Measurements from ENCODE around the gene RNF130. TPM values are rescaled to one million over a fixed set of nuclear protein-coding genes. Genes with fewer than 3 reads are reported as not detected.

The RNF130 gene
- total RNA-seq, 1 donor from 2014 or later: 10.0 TPM

GRCh38 chr5:180112181-180112861, 40.8 kb upstream of the RNF130 start:
- intact Hi-C loops (cut with micrococcal nuclease): no loop called here
- Mint-ChIP-seq H3K36me3 (ENCODE audit: low read depth) (no peaks in the 10 kb centered on the region), H3K27ac (no peak overlapping the region), H3K27me3 (ENCODE audit: low read depth) (no peaks in the 10 kb centered on the region), H3K4me3 (ENCODE audit: low read depth) (no peak overlapping the region), H3K9me3 (peaks cover 6% of the 10 kb centered on the region), H3K4me1 (ENCODE audit: low read depth) (no peaks in the 10 kb centered on the region)
- no peak for DNase-seq (ENCODE audit: low spot score)

DNA sequence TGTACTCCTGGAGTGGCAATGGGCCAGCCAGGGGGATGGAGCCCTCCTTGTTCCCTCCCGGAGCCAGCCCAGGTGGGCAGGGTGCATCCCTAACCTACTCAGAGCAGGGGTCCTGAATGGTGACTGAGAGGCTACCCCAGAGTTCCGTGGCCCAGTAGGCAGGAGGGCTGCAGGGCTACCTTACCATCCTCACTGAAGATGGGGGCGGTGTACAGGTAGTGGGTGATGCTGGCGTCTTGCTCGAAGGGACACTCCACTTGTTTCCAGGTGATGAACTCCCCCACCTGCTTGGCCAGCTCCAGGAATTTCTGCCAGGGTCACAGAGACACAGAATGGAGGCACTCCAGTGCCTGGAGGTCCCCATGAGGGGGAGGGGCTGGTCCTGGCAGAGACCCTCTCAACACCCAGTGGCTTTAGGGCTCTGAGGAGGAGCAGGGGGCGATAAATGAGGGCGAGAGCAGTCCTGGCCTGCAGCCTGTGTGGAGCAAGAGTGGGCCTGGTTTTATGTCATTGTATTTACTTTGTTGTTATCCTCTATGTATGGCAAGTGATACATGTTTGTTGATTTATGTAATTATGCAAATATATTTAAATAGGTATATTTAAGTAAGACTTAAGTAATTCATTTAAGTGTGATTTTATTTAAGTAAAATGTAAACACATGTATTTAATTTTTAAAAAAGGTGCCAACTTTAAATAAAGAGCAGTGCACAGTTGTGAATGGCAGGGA, 39.9 kb upstream of the RNF130 start:
- peaks cover 15% of the 10 kb centered on the region for H3K9me3 Mint-ChIP-seq
- H3K4me3 Mint-ChIP-seq (ENCODE audit: low read depth): no peak overlapping the region
- no peaks in the 10 kb centered on the region for H3K27me3 Mint-ChIP-seq (ENCODE audit: low read depth)
- DNase-seq (ENCODE audit: low spot score): no peak
- no peaks in the 10 kb centered on the region for H3K4me1 Mint-ChIP-seq (ENCODE audit: low read depth)
- intact Hi-C loops (cut with micrococcal nuclease): no loop called here
- H3K27ac Mint-ChIP-seq: no peak overlapping the region
- H3K36me3 Mint-ChIP-seq (ENCODE audit: low read depth): peaks cover 2% of the 10 kb centered on the region

- H3K36me3 Mint-ChIP-seq (ENCODE audit: low read depth): peaks cover 2% of the 10 kb centered on the region
- intact Hi-C loops (cut with micrococcal nuclease): no loop called here
- no peak overlapping the region for H3K4me3 Mint-ChIP-seq (ENCODE audit: low read depth)
- H3K27me3 Mint-ChIP-seq (ENCODE audit: low read depth): no peaks in the 10 kb centered on the region
- DNase-seq (ENCODE audit: low spot score): no peak
- no peak overlapping the region for H3K27ac Mint-ChIP-seq
- H3K4me1 Mint-ChIP-seq (ENCODE audit: low read depth): no peaks in the 10 kb centered on the region
- H3K9me3 Mint-ChIP-seq: peaks cover 19% of the 10 kb centered on the region
These were observed 38.4 kb upstream of the RNF130 start for GRCh38 chr5:180109920-180110319.

DNA sequence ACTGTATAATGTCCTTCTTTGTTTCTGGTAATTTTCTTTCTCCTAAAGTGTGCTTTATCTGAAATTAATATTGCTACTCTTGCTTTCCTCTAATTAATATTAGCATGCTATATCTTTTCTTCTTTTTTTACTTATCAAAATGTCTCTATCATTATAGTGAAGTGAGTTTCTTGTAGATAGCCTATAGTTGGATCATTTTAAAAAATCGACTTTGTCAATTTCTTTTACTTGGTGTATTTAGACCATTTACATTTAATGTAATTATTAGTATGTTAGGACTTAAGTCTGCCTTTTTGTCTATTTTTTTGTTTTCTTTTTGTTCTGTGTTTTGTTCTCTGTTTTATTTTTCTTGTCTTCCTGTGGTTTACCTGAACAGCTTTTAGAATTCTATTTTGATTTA, 35.4 kb upstream of the RNF130 start:
- intact Hi-C loops (cut with micrococcal nuclease): no loop called here

GRCh38 chr5:180105827-180106312, 34.3 kb upstream of the RNF130 start:
- no peak overlapping the region for H3K4me3 Mint-ChIP-seq (ENCODE audit: low read depth)
- no peak for DNase-seq (ENCODE audit: low spot score)
- H3K27ac Mint-ChIP-seq: no peak overlapping the region
- no peaks in the 10 kb centered on the region for H3K27me3 Mint-ChIP-seq (ENCODE audit: low read depth)
- H3K4me1 Mint-ChIP-seq (ENCODE audit: low read depth): no peaks in the 10 kb centered on the region
- peaks cover 2% of the 10 kb centered on the region for H3K36me3 Mint-ChIP-seq (ENCODE audit: low read depth)
- peaks cover 19% of the 10 kb centered on the region for H3K9me3 Mint-ChIP-seq
- intact Hi-C loops (cut with micrococcal nuclease): no loop called here

More for the DNA sequence above, 35.4 kb upstream of the RNF130 start:
- Mint-ChIP-seq H3K9me3 (peaks cover 19% of the 10 kb centered on the region), H3K27ac (no peak overlapping the region), H3K36me3 (ENCODE audit: low read depth) (peaks cover 2% of the 10 kb centered on the region), H3K4me1 (ENCODE audit: low read depth) (no peaks in the 10 kb centered on the region), H3K4me3 (ENCODE audit: low read depth) (no peak overlapping the region), H3K27me3 (ENCODE audit: low read depth) (no peaks in the 10 kb centered on the region)
- no peak for DNase-seq (ENCODE audit: low spot score)

DNA sequence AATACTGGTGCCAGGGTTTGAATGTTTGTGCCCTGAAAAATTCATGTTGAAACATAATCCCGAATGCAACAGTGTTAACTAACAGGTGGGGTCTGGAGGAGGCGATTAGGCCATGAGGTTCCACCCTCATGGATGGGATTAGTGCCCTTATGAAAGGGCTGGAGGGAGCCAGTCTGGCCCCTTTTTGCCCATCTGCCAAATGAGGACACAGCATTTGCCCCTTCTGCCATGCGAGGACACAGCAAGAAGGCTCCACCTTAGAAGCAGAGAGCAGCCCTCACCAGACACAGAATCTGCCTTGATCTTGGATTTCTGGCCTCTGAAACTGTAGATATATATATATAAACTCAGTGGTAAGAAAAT, 32.6 kb upstream of the RNF130 start:
- H3K27ac Mint-ChIP-seq: no peak overlapping the region
- peaks cover 19% of the 10 kb centered on the region for H3K9me3 Mint-ChIP-seq
- no peaks in the 10 kb centered on the region for H3K4me1 Mint-ChIP-seq (ENCODE audit: low read depth)
- no peaks in the 10 kb centered on the region for H3K27me3 Mint-ChIP-seq (ENCODE audit: low read depth)
- H3K36me3 Mint-ChIP-seq (ENCODE audit: low read depth): peaks cover 2% of the 10 kb centered on the region
- DNase-seq (ENCODE audit: low spot score): no peak
- H3K4me3 Mint-ChIP-seq (ENCODE audit: low read depth): no peak overlapping the region
- intact Hi-C loops (cut with micrococcal nuclease): no loop called here

DNA sequence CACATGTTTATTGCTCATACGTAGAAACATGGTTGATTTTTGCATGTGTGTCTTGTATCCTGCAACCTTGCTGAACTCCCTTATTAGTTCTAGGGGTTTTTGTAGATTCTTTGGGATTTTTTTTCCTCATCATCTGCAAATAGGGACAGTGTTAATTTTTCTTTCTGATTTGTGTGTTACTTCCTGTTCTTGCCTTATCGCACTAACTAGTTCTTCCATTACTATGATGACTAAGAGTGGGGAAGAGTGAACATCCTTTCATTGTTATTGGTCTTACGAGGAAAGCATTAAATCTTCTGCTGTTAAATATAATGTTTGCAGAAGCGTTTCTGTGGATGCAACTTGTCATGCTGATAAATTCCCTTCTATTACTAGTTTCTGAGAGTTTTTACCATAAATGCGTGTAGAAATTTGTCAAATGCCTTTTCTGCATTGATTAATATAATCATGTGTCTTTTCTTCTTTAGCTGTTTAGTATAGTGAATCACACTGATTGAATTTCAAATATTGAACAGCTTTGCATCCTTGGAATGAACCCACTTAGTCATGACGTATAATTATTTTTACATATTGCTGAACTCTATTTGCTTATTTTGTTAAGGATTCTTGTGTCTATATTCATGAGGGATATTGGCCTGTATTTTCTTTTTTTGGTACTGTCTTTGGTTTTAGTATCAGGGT, 32.1 kb upstream of the RNF130 start:
- Mint-ChIP-seq H3K4me1 (ENCODE audit: low read depth) (no peaks in the 10 kb centered on the region), H3K4me3 (ENCODE audit: low read depth) (no peak overlapping the region), H3K9me3 (peaks cover 17% of the 10 kb centered on the region), H3K27me3 (ENCODE audit: low read depth) (no peaks in the 10 kb centered on the region), H3K27ac (no peak overlapping the region), H3K36me3 (ENCODE audit: low read depth) (peaks cover 2% of the 10 kb centered on the region)
- intact Hi-C loops (cut with micrococcal nuclease): no loop called here
- no peak for DNase-seq (ENCODE audit: low spot score)

- Mint-ChIP-seq H3K4me1 (ENCODE audit: low read depth) (no peaks in the 10 kb centered on the region), H3K9me3 (peaks cover 13% of the 10 kb centered on the region), H3K27ac (no peak overlapping the region), H3K27me3 (ENCODE audit: low read depth) (no peaks in the 10 kb centered on the region), H3K4me3 (ENCODE audit: low read depth) (no peak overlapping the region), H3K36me3 (ENCODE audit: low read depth) (peaks cover 2% of the 10 kb centered on the region)
- intact Hi-C loops (cut with micrococcal nuclease): no loop called here
- DNase-seq (ENCODE audit: low spot score): no peak
These were observed 31.1 kb upstream of the RNF130 start for GRCh38 chr5:180102636-180103035.

DNA sequence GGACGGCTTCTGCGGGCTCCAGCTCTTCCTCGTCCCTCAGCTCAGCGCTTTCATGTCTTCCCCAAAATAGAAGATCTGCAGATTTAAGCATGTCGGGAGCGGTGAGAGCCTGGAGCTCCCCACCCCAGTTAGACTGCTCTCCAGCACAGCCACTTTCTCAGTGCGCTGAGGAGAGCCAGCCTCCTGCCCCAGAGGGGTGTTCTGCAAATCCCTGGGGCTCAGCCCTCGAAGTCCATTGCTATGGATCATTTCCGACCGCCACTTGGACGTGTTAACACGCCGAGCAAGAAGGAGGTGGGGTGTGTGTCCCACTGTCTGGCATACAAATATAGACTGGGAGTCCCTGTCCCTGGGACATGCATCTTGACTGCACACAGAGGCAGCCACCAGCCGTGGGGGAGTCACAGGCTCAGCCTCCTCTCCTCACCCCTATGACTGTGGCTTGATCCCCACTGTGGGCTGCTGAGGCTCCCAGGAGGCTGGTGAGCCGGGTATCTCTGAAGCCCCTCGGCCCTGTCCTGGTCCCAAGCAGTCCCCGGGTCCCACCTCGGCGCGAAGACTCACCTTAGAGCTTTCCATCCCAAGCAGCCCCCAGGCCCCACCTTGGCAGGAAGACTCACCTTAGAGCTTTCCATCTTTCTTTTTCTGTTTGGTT, 30.0 kb upstream of the RNF130 start:
- intact Hi-C loops (cut with micrococcal nuclease): no loop called here
- Mint-ChIP-seq H3K4me1 (ENCODE audit: low read depth) (no peaks in the 10 kb centered on the region), H3K36me3 (ENCODE audit: low read depth) (no peaks in the 10 kb centered on the region), H3K27me3 (ENCODE audit: low read depth) (no peaks in the 10 kb centered on the region), H3K4me3 (ENCODE audit: low read depth) (no peak overlapping the region), H3K27ac (no peak overlapping the region), H3K9me3 (peaks cover 5% of the 10 kb centered on the region)
- DNase-seq (ENCODE audit: low spot score): no peak

DNA sequence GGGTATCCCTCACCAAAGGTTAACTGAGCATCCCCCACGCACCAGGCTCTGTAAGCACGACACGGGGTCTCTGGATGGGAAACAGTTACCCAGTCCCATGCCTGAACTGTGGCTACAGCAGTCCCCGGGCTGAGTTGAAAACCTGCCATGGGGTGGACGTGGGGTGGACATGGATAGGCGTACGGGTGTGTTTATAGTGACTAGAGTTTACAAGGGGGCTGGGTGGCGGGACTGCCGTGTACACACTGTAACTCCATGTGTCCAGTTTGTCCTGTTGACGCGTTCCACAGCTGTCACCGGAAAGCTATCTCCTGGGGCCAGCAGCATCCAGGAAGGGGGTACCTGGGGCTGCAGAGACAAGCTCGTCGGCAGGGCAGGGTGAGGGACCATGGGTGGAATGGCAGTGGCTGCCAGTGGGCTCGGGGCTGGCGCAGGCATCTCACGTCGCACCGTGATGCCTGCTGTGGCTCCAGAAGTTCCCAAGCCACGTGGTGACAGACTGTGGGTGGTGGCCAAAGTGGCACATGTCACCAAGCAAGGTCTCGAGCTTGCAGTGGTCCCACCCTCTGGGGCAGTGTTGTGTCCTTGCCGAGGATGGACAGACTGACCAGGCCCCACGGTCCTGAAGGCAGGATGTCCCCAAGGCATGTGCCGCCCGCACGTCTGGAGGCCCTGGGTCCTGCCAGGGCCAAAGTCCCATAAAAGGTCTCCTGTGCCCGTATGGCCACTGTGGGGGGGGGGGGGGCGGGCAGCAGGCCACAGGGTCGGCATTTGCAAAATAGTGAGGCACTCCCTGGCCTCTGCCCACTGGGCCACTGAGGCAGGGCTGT, 29.3 kb upstream of the RNF130 start:
- H3K27ac Mint-ChIP-seq: no peak overlapping the region
- H3K4me3 Mint-ChIP-seq (ENCODE audit: low read depth): no peak overlapping the region
- H3K27me3 Mint-ChIP-seq (ENCODE audit: low read depth): no peaks in the 10 kb centered on the region
- DNase-seq (ENCODE audit: low spot score): no peak
- H3K4me1 Mint-ChIP-seq (ENCODE audit: low read depth): no peaks in the 10 kb centered on the region
- H3K36me3 Mint-ChIP-seq (ENCODE audit: low read depth): no peaks in the 10 kb centered on the region
- H3K9me3 Mint-ChIP-seq: no peaks in the 10 kb centered on the region
- intact Hi-C loops (cut with micrococcal nuclease): no loop called here

- H3K4me1 Mint-ChIP-seq (ENCODE audit: low read depth): no peaks in the 10 kb centered on the region
- H3K9me3 Mint-ChIP-seq: no peaks in the 10 kb centered on the region
- intact Hi-C loops (cut with micrococcal nuclease): no loop called here
- no peaks in the 10 kb centered on the region for H3K36me3 Mint-ChIP-seq (ENCODE audit: low read depth)
- H3K4me3 Mint-ChIP-seq (ENCODE audit: low read depth): no peak overlapping the region
- peaks cover 3% of the 10 kb centered on the region for H3K27me3 Mint-ChIP-seq (ENCODE audit: low read depth)
- no peak for DNase-seq (ENCODE audit: low spot score)
- H3K27ac Mint-ChIP-seq: no peak overlapping the region
These were observed 28.4 kb upstream of the RNF130 start for GRCh38 chr5:180099733-180100611.

All from activated T-helper 2 cell treated with anti-CD3 and anti-CD28 coated beads, Interferon-gamma antibody, Interleukin-2, Interleukin-4, amounts not matched to agents 10 μg/mL and 5 μg/mL and 100 μg/mL, durations not matched to agents 14 hours and 24 hours and 36 hours (primary cell).